B cell (primary cell): ENCODE measurements around the gene MANEA. TPM values are rescaled to one million over a fixed set of nuclear protein-coding genes. Genes with fewer than 3 reads are reported as not detected.

ENCODE experiments used
- ATAC-seq: fragments of 200-7000 bp; cut with Tn5 transposase; one replicate; pipeline ENCODE4 v1.10.0; 2021; ENCODE audit warnings: low read depth, mild to moderate bottlenecking, moderate number of reproducible peaks, moderate library complexity
- CTCF ChIA-PET: fragments of 350-600 bp; sonication (Branson Sonifier 250); formaldehyde crosslinking; loops from one replicate; lab custom pipeline; 2021; ENCODE audit warnings: antibody characterized with exemption, inconsistent platforms; lab: Charles Lee
- POLR2A ChIA-PET: fragments of 350-600 bp; sonication (Branson Sonifier 250); formaldehyde crosslinking; loops from one replicate; lab custom pipeline; 2021; ENCODE audit warnings: antibody characterized with exemption; lab: Charles Lee
- DNase-seq: peaks from one replicate; pipeline ENCODE4 v3.0.0; 2013
- H2AFZ ChIP-seq: 2 replicates; pipeline ENCODE4 v1.6.1; 2012; ENCODE audit warnings: mild to moderate bottlenecking, low read depth, low read length; ENCODE audit not compliant: insufficient read depth, poor library complexity, severe bottlenecking
- H3K27ac ChIP-seq, 2 donors: 1 replicate in 1 of 2; 2 replicates in 1 of 2; pipeline ENCODE4 v1.5.1; 2012 to 2013; ENCODE audit warnings: low read length in 2 of 2, mild to moderate bottlenecking in 2 of 2, moderate library complexity in 1 of 2
- H3K27me3 ChIP-seq, 4 experiments: fragments of 200-600 bp in 1 of 4; sonication (generic) in 1 of 4; replicated peaks in 1 of 4; 1 replicate in 2 of 4; 2 replicates in 2 of 4; pipeline versions ENCODE4 v1.6.1 to v1.7.0; 2013 to 2016; ENCODE audit warnings: low read length in 3 of 4, mild to moderate bottlenecking in 2 of 4, mixed read lengths in 1 of 4, moderate library complexity in 1 of 4; ENCODE audit not compliant: insufficient read depth in 4 of 4, control insufficient read depth in 3 of 4; ENCODE audit errors: control extremely low read depth in 1 of 4
- H3K36me3 ChIP-seq, 2 experiments: replicated peaks in 1 of 2; 1 replicate in 1 of 2; 2 replicates in 1 of 2; pipeline versions ENCODE4 v1.6.1 to v1.7.1; 2013; ENCODE audit warnings: low read length in 1 of 2; ENCODE audit not compliant: insufficient read depth in 2 of 2, control insufficient read depth in 1 of 2; ENCODE audit errors: control extremely low read depth in 1 of 2, extremely low read depth in 1 of 2
- H3K4me1 ChIP-seq, 2 donors: fragments of 200-600 bp in 1 of 2; sonication (generic) in 1 of 2; 1 replicate in 1 of 2; 2 replicates in 1 of 2; pipeline versions ENCODE4 v1.5.1 to v1.6.1; 2013 to 2017; ENCODE audit warnings: low read length in 2 of 2; ENCODE audit not compliant: control insufficient read depth in 2 of 2, insufficient read depth in 2 of 2
- H3K4me2 ChIP-seq: replicated peaks from 2 replicates; pipeline ENCODE3; 2012; ENCODE audit warnings: mild to moderate bottlenecking, low read depth, low read length; ENCODE audit not compliant: poor library complexity, severe bottlenecking
- H3K4me3 ChIP-seq, 5 experiments: fragments of 200-600 bp in 1 of 5; sonication (generic) in 1 of 5; 1 replicate in 3 of 5; 2 replicates in 2 of 5; pipeline versions ENCODE4 v1.5.1 to v1.7.0; 2011 to 2016; ENCODE audit warnings: low read length in 4 of 5, mild to moderate bottlenecking in 4 of 5, low read depth in 2 of 5, control low read depth in 1 of 5, moderate library complexity in 1 of 5; ENCODE audit not compliant: insufficient read depth in 1 of 5; ENCODE audit errors: control extremely low read depth in 1 of 5, extremely low read depth in 1 of 5
- H3K79me2 ChIP-seq: fragments of 200-600 bp; sonication (generic); one replicate; pipeline ENCODE4 v1.6.0; 2016; ENCODE audit warnings: low read length; ENCODE audit not compliant: control insufficient read depth, insufficient read depth
- H3K9ac ChIP-seq: fragments of 200-600 bp; sonication (generic); 2 replicates; pipeline ENCODE4 v1.6.1; 2017; ENCODE audit warnings: mild to moderate bottlenecking, low read length, moderate library complexity
- H3K9me3 ChIP-seq, 3 donors: one replicate each; pipeline versions ENCODE4 v1.6.1 to v1.7.1; 2013; ENCODE audit warnings: low read length in 2 of 3; ENCODE audit not compliant: control insufficient read depth in 2 of 3, insufficient read depth in 1 of 3; ENCODE audit errors: control extremely low read depth in 1 of 3
- H4K20me1 ChIP-seq: 2 replicates; pipeline ENCODE4 v1.6.0; 2012; ENCODE audit warnings: mild to moderate bottlenecking, low read length; ENCODE audit not compliant: insufficient read depth, control insufficient read depth, poor library complexity, severe bottlenecking
- H3K27ac Mint-ChIP-seq: one replicate; pipeline ENCODE4 v1.8.0; 2021; ENCODE audit warnings: mixed read lengths
- H3K27me3 Mint-ChIP-seq: one replicate; pipeline ENCODE4 v1.8.0; 2021; ENCODE audit warnings: mixed read lengths
- H3K4me1 Mint-ChIP-seq: one replicate; pipeline ENCODE4 v1.8.0; 2021; ENCODE audit warnings: mixed read lengths
- H3K4me3 Mint-ChIP-seq: one replicate; pipeline ENCODE4 v1.8.0; 2021; ENCODE audit warnings: mixed read lengths
- H3K9me3 Mint-ChIP-seq: one replicate; pipeline ENCODE4 v1.8.0; 2022; ENCODE audit warnings: mixed read lengths; ENCODE audit not compliant: insufficient read depth
- EZH2 ChIP-seq: IDR thresholded peaks from 2 replicates; pipeline ENCODE4 v1.6.1; 2012; ENCODE audit warnings: borderline replicate concordance, low read depth, mild to moderate bottlenecking, moderate library complexity, low read length; ENCODE audit not compliant: insufficient read depth, poor library complexity, severe bottlenecking
- WGBS: methylation state at CpG from one replicate; pipeline ENCODE4 v1.1.5; 2013; ENCODE audit warnings: missing lambda C conversion rate; ENCODE audit not compliant: insufficient coverage; 5-methylcytosine and 5-hydroxymethylcytosine counted together
- intact Hi-C: fragments of 100-400 bp; cut with micrococcal nuclease; formaldehyde crosslinking; loops from one replicate; pipeline ENCODE4 v1.10.0; 2022
- polyA plus RNA-seq: library from polyadenylated mRNA; depleted of rRNA; stranded (reverse); fragments of >200 nt; gene quantifications from 2 replicates; pipeline ENCODE4 v1.2.3, GENCODE V29; 2012
- total RNA-seq, 2 donors: library from RNA; stranded (reverse); fragments of 120-200 nt in 1 of 2; gene quantifications; 1 replicate in 1 of 2; 2 replicates in 1 of 2; pipeline versions ENCODE4 v1.2.3 to v1.2.4, GENCODE V29; 2013 to 2022
- TF ChIP-seq, protein P1 (sequence below): fragments of 200-600 bp; IDR thresholded peaks from one replicate; pipeline ENCODE4 v1.8.0; 2022; ENCODE audit warnings: antibody characterized with exemption, mild to moderate bottlenecking

The MANEA gene
- total and polyA plus RNA-seq, 2 donors (not counting 1 experiment from before 2014, with no cell fraction given) = 2.4 to 9.0 TPM

DNA sequence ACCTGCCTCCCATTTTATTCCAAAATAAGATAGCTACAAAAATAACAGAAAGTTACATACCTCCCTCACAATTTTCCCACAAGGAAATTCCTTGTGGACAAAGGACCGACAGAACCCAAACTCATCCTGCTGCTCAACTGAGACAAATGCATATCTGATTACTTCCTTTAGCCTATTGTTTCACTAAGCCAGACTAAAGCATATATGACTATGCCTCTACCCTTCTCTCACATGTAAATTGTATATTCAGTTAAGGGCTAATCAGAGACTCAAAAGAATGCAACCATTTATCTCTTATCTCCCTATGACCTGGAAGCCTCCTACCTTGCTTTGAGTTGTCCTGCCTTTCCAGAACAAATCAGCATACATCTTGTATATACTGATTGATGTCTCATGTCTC lies 72.1 kb downstream of the MANEA start:
- Mint-ChIP-seq H3K9me3 (peaks cover 6% of the 10 kb centered on the region), H3K27ac (no peak overlapping the region), H3K4me1 (no peaks in the 10 kb centered on the region), H3K4me3 (no peak overlapping the region), H3K27me3 (no peaks in the 10 kb centered on the region)
- Histone ChIP-seq H3K4me1 (no peaks in the 10 kb centered on the region), H3K36me3 (no peaks in the 10 kb centered on the region), H3K4me3 (no peak overlapping the region), H3K4me2 (no peak overlapping the region), H3K9me3 (no peaks in the 10 kb centered on the region), H3K9ac (no peak overlapping the region), H4K20me1 (no peaks in the 10 kb centered on the region), H3K27ac (no peak overlapping the region), H3K79me2 (no peaks in the 10 kb centered on the region), H3K27me3 (no peaks in the 10 kb centered on the region), H2AFZ (no peak overlapping the region)
- intact Hi-C loops = no loop called here
- no peak for ATAC-seq
- no peak for DNase-seq
- CTCF ChIA-PET = no interaction called here
- 33% methylated on average over 1 of the region's 1 CpG for WGBS
- no peak for TF ChIP-seq EZH2
- TF ChIP-seq, protein P1, sequence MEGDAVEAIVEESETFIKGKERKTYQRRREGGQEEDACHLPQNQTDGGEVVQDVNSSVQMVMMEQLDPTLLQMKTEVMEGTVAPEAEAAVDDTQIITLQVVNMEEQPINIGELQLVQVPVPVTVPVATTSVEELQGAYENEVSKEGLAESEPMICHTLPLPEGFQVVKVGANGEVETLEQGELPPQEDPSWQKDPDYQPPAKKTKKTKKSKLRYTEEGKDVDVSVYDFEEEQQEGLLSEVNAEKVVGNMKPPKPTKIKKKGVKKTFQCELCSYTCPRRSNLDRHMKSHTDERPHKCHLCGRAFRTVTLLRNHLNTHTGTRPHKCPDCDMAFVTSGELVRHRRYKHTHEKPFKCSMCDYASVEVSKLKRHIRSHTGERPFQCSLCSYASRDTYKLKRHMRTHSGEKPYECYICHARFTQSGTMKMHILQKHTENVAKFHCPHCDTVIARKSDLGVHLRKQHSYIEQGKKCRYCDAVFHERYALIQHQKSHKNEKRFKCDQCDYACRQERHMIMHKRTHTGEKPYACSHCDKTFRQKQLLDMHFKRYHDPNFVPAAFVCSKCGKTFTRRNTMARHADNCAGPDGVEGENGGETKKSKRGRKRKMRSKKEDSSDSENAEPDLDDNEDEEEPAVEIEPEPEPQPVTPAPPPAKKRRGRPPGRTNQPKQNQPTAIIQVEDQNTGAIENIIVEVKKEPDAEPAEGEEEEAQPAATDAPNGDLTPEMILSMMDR = no peak
- POLR2A ChIA-PET = no interaction called here

DNA sequence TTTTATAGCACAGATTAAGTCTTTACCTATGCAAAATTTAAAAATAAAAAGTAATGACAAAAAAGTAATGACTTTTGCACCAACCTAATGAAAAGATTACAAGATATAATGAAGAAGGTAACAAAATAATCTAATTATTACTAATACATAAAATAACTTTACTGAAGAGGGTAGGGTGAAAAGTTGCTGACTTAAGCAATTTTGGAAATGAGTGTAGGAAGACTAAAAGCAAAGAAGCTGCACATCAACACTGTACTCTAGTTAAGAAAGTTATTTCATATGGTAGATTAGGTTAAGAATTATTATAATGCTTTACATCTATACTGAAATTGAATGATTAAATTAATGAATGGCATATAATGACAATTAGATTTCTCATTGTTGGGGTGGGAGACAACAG lies 76.8 kb downstream of the MANEA start:
- Mint-ChIP-seq H3K27ac (no peak overlapping the region), H3K27me3 (no peaks in the 10 kb centered on the region), H3K9me3 (peaks cover 3% of the 10 kb centered on the region), H3K4me3 (no peak overlapping the region), H3K4me1 (no peaks in the 10 kb centered on the region)
- intact Hi-C loops = no loop called here
- H3K27me3 ChIP-seq = no peaks in the 10 kb centered on the region
- no peak overlapping the region for H2AFZ ChIP-seq
- DNase-seq = no peak
- H3K4me2 ChIP-seq = no peak overlapping the region
- H3K4me3 ChIP-seq = no peak overlapping the region
- no peak overlapping the region for H3K9ac ChIP-seq
- TF ChIP-seq, protein P1 = no peak
- TF ChIP-seq EZH2 = no peak
- ChIA-PET POLR2A (no interaction called here), CTCF (no interaction called here)
- no peak overlapping the region for H3K27ac ChIP-seq
- no peaks in the 10 kb centered on the region for H3K4me1 ChIP-seq
- H3K79me2 ChIP-seq = no peaks in the 10 kb centered on the region
- no peaks in the 10 kb centered on the region for H3K36me3 ChIP-seq
- H4K20me1 ChIP-seq = no peaks in the 10 kb centered on the region
- ATAC-seq = no peak
- H3K9me3 ChIP-seq = no peaks in the 10 kb centered on the region
